ENCODE data around the gene SIK3. TPM values are rescaled to one million over a fixed set of nuclear protein-coding genes. Genes with fewer than 3 reads are reported as not detected.

The SIK3 gene
- total RNA-seq, 2 experiments from 2014 or later, result 36.4 to 43.0 TPM

- Mint-ChIP-seq H3K9me3 (no peaks in the 10 kb centered on the region), H3K27ac (no peak overlapping the region), H3K27me3 (no peaks in the 10 kb centered on the region), H3K4me3 (no peak overlapping the region), H3K36me3 (ENCODE audit: low read depth) (peaks cover 24% of the 10 kb centered on the region), H3K4me1 (peaks cover 38% of the 10 kb centered on the region)
- CTCF ChIA-PET, result interaction anchor here (0.6 kb wide), 1 partner anchor 164 kb away, joined by 3 read pairs; no protein-coding TSS in a partner anchor
- no peak for DNase-seq
- POLR2A ChIA-PET, result interaction anchor here (0.6 to 1.4 kb wide), 3 partner anchors 9 to 144 kb away, joined by 3 to 4 read pairs (median 3); no protein-coding TSS in a partner anchor
Measured at GRCh38 chr11:116933961-116934360, 164.3 kb downstream of the SIK3 start.

GRCh38 chr11:116932181-116932580 lies 166.0 kb downstream of the SIK3 start:
- ChIA-PET CTCF (interaction anchor here (1.0 to 1.3 kb wide), 2 partner anchors 17 to 52 kb away, joined by 3 to 4 read pairs; no protein-coding TSS in a partner anchor), POLR2A (interaction anchor here (1.0 to 4.5 kb wide), 7 partner anchors 10 to 164 kb away, joined by 3 to 57 read pairs (median 4); partner anchors contain the start of gene SIK3)
- no peaks in the 10 kb centered on the region for H3K9me3 Mint-ChIP-seq
- H3K27ac Mint-ChIP-seq, result peak overlapping the region; percentile 86
- H3K4me1 Mint-ChIP-seq, result peaks cover 56% of the 10 kb centered on the region
- peak overlapping the region; percentile 72 for H3K4me3 Mint-ChIP-seq
- no peak for DNase-seq
- H3K36me3 Mint-ChIP-seq (ENCODE audit: low read depth), result peaks cover 24% of the 10 kb centered on the region
- no peaks in the 10 kb centered on the region for H3K27me3 Mint-ChIP-seq

- H3K27me3 Mint-ChIP-seq, result no peaks in the 10 kb centered on the region
- peak overlapping the region; percentile 86 for H3K27ac Mint-ChIP-seq
- H3K4me1 Mint-ChIP-seq, result peaks cover 63% of the 10 kb centered on the region
- H3K4me3 Mint-ChIP-seq, result peak overlapping the region; percentile 72
- ChIA-PET CTCF (interaction anchor here (1.0 to 2.6 kb wide), 4 partner anchors 18 to 166 kb away, joined by 3 to 9 read pairs (median 5); partner anchors contain the start of gene SIK3), POLR2A (interaction anchor here (1.0 to 4.5 kb wide), 15 partner anchors 9 to 298 kb away, joined by 3 to 57 read pairs (median 4); partner anchors contain the start of gene SIK3)
- peaks cover 25% of the 10 kb centered on the region for H3K36me3 Mint-ChIP-seq (ENCODE audit: low read depth)
- H3K9me3 Mint-ChIP-seq, result no peaks in the 10 kb centered on the region
- peak; percentile 50 for DNase-seq
Measured at GRCh38 chr11:116931206-116931953, 166.8 kb downstream of the SIK3 start.

GRCh38 chr11:116930586-116930985 lies 167.6 kb downstream of the SIK3 start:
- DNase-seq, result no peak
- H3K27me3 Mint-ChIP-seq, result no peaks in the 10 kb centered on the region
- H3K36me3 Mint-ChIP-seq (ENCODE audit: low read depth), result peaks cover 28% of the 10 kb centered on the region
- H3K4me3 Mint-ChIP-seq, result peak overlapping the region; percentile 72
- H3K9me3 Mint-ChIP-seq, result no peaks in the 10 kb centered on the region
- peak overlapping the region; percentile 86 for H3K27ac Mint-ChIP-seq
- ChIA-PET POLR2A (interaction anchor here (0.6 to 4.5 kb wide), 23 partner anchors 9 to 299 kb away, joined by 3 to 57 read pairs (median 4); partner anchors contain the start of genes BUD13, SIK3 and ZPR1), CTCF (interaction anchor here (1.3 to 2.6 kb wide), 6 partner anchors 21 to 176 kb away, joined by 3 to 12 read pairs (median 5); partner anchors contain the start of gene SIK3)
- H3K4me1 Mint-ChIP-seq, result peaks cover 71% of the 10 kb centered on the region

- H3K27me3 Mint-ChIP-seq, result no peaks in the 10 kb centered on the region
- ChIA-PET CTCF (interaction anchor here (1.0 to 2.6 kb wide), 6 partner anchors 22 to 198 kb away, joined by 3 to 12 read pairs (median 5); partner anchors contain the start of gene SIK3), POLR2A (interaction anchor here (0.6 to 4.5 kb wide), 31 partner anchors 8 to 301 kb away, joined by 3 to 57 read pairs (median 4); partner anchors contain the start of genes BUD13, SIK3 and ZPR1)
- H3K9me3 Mint-ChIP-seq, result no peaks in the 10 kb centered on the region
- peak overlapping the region; percentile 86 for H3K27ac Mint-ChIP-seq
- peak overlapping the region; percentile 72 for H3K4me3 Mint-ChIP-seq
- peaks cover 28% of the 10 kb centered on the region for H3K36me3 Mint-ChIP-seq (ENCODE audit: low read depth)
- peaks cover 74% of the 10 kb centered on the region for H3K4me1 Mint-ChIP-seq
- DNase-seq, result peak; percentile 64
Measured at GRCh38 chr11:116930177-116930576, 168.1 kb downstream of the SIK3 start.

- Mint-ChIP-seq H3K9me3 (no peaks in the 10 kb centered on the region), H3K4me3 (peak overlapping the region; percentile 72), H3K27ac (peak overlapping the region; percentile 86), H3K27me3 (no peaks in the 10 kb centered on the region), H3K36me3 (ENCODE audit: low read depth) (peaks cover 34% of the 10 kb centered on the region), H3K4me1 (peaks cover 80% of the 10 kb centered on the region)
- POLR2A ChIA-PET, result interaction anchor here (0.7 to 4.5 kb wide), 24 partner anchors 8 to 302 kb away, joined by 3 to 57 read pairs (median 4); partner anchors contain the start of genes BUD13, SIK3 and ZPR1
- no peak for DNase-seq
- CTCF ChIA-PET, result interaction anchor here (1.0 to 2.6 kb wide), 7 partner anchors 22 to 197 kb away, joined by 3 to 12 read pairs (median 4); partner anchors contain the start of gene SIK3
Measured at GRCh38 chr11:116929414-116930090, 168.7 kb downstream of the SIK3 start.

- DNase-seq, result no peak
- H3K27ac Mint-ChIP-seq, result peak overlapping the region; percentile 86
- peaks cover 84% of the 10 kb centered on the region for H3K4me1 Mint-ChIP-seq
- peak overlapping the region; percentile 8 for H3K4me3 Mint-ChIP-seq
- H3K36me3 Mint-ChIP-seq (ENCODE audit: low read depth), result peaks cover 32% of the 10 kb centered on the region
- POLR2A ChIA-PET, result interaction anchor here (0.6 to 4.5 kb wide), 11 partner anchors 9 to 302 kb away, joined by 3 to 57 read pairs (median 7); partner anchors contain the start of genes SIK3 and ZPR1
- CTCF ChIA-PET, result interaction anchor here (0.6 to 2.6 kb wide), 7 partner anchors 23 to 215 kb away, joined by 3 to 12 read pairs (median 4); partner anchors contain the start of gene PAFAH1B2
- H3K9me3 Mint-ChIP-seq, result no peaks in the 10 kb centered on the region
- H3K27me3 Mint-ChIP-seq, result no peaks in the 10 kb centered on the region
Measured at GRCh38 chr11:116928845-116929244, 169.4 kb downstream of the SIK3 start.

- no peak for DNase-seq
- Mint-ChIP-seq H3K4me3 (peak overlapping the region; percentile 11), H3K36me3 (ENCODE audit: low read depth) (peaks cover 32% of the 10 kb centered on the region), H3K27me3 (no peaks in the 10 kb centered on the region), H3K27ac (peak overlapping the region; percentile 86), H3K4me1 (peaks cover 86% of the 10 kb centered on the region), H3K9me3 (no peaks in the 10 kb centered on the region)
- ChIA-PET POLR2A (interaction anchor here (0.6 to 4.5 kb wide), 4 partner anchors 38 to 168 kb away, joined by 3 to 57 read pairs (median 30); partner anchors contain the start of gene SIK3), CTCF (interaction anchor here (0.6 to 1.4 kb wide), 3 partner anchors 25 to 216 kb away, joined by 3 to 4 read pairs (median 3); partner anchors contain the start of gene PAFAH1B2)
Measured at GRCh38 chr11:116928102-116928777, 170.0 kb downstream of the SIK3 start.

GRCh38 chr11:116927163-116927974 lies 170.9 kb downstream of the SIK3 start:
- Mint-ChIP-seq H3K27me3 (no peaks in the 10 kb centered on the region), H3K27ac (peak overlapping the region; percentile 86), H3K36me3 (ENCODE audit: low read depth) (peaks cover 34% of the 10 kb centered on the region), H3K4me1 (peaks cover 81% of the 10 kb centered on the region), H3K4me3 (peak overlapping the region; percentile 36), H3K9me3 (no peaks in the 10 kb centered on the region)
- ChIA-PET POLR2A (interaction anchor here (0.6 to 4.5 kb wide), 4 partner anchors 10 to 173 kb away, joined by 3 to 57 read pairs (median 27); partner anchors contain the start of gene SIK3), CTCF (interaction anchor here (0.5 to 2.1 kb wide), 9 partner anchors 25 to 217 kb away, joined by 3 to 13 read pairs (median 3); partner anchors contain the start of genes PAFAH1B2 and SIK3)
- peak; percentile 61 for DNase-seq

GRCh38 chr11:116925050-116925449 lies 173.2 kb downstream of the SIK3 start:
- peak overlapping the region; percentile 47 for H3K4me3 Mint-ChIP-seq
- peaks cover 32% of the 10 kb centered on the region for H3K36me3 Mint-ChIP-seq (ENCODE audit: low read depth)
- DNase-seq, result peak; percentile 49
- ChIA-PET CTCF (interaction anchor here (0.9 to 2.1 kb wide), 8 partner anchors 16 to 301 kb away, joined by 3 to 13 read pairs (median 3); partner anchors contain the start of gene SIK3), POLR2A (interaction anchor here (0.9 to 2.5 kb wide), 6 partner anchors 9 to 172 kb away, joined by 3 to 15 read pairs (median 4); partner anchors contain the start of gene SIK3)
- no peaks in the 10 kb centered on the region for H3K9me3 Mint-ChIP-seq
- no peaks in the 10 kb centered on the region for H3K27me3 Mint-ChIP-seq
- peak overlapping the region; percentile 80 for H3K27ac Mint-ChIP-seq
- peaks cover 61% of the 10 kb centered on the region for H3K4me1 Mint-ChIP-seq
